Endothelial cell of umbilical vein (primary cell): ENCODE data around the gene DNAJC25. TPM values are rescaled to one million over a fixed set of nuclear protein-coding genes. Genes with fewer than 3 reads are reported as not detected.

ENCODE experiments used
- BruUV-seq: library from RNA; stranded (reverse); fragments of 400-500 nt; replicated peaks from 2 replicates; lab custom pipeline; 2021; lab: Mats Ljungman, UMichigan
- CTCF ChIA-PET: fragments of 300-600, 350-600 bp; sonication (Branson Sonifier 250); formaldehyde crosslinking; loops from one replicate; lab custom pipeline; 2021; ENCODE audit warnings: antibody characterized with exemption, inconsistent platforms; lab: Charles Lee
- POLR2A ChIA-PET: fragments of 300-600, 350-600 bp; sonication (Branson Sonifier 250); formaldehyde crosslinking; loops from one replicate; lab custom pipeline; 2021; ENCODE audit warnings: antibody characterized with exemption, inconsistent platforms; lab: Charles Lee
- DNase-seq: peaks from one replicate; pipeline ENCODE4 v3.0.0-alpha.2; 2011; ENCODE audit warnings: low read depth, low spot score
- FAIRE-seq: peaks from 2 replicates; lab custom pipeline; 2011; peaks lifted over from hg19 to GRCh38; lab: Jason Lieb, UNC
- H2AFZ ChIP-seq: 2 replicates; pipeline ENCODE4 v1.6.0; 2012; ENCODE audit warnings: low read depth, low read length, control low read depth, inconsistent platforms
- H3K27ac ChIP-seq: 2 replicates; pipeline ENCODE4 v1.5.1; 2011; ENCODE audit warnings: low read depth, mild to moderate bottlenecking, control low read depth, low read length, moderate library complexity; ENCODE audit not compliant: insufficient read depth
- H3K27me3 ChIP-seq, 2 experiments: 2 replicates each; pipeline versions ENCODE4 v1.6.0 to v1.6.1; 2011; ENCODE audit warnings: low read length in 2 of 2, mixed read lengths in 1 of 2; ENCODE audit not compliant: control insufficient read depth in 2 of 2, insufficient read depth in 2 of 2
- H3K36me3 ChIP-seq, 2 experiments: 2 replicates in 1 of 2; 3 replicates in 1 of 2; pipeline ENCODE4 v1.5.1; 2011; ENCODE audit warnings: low read length in 2 of 2, mild to moderate bottlenecking in 1 of 2, moderate library complexity in 1 of 2; ENCODE audit not compliant: control insufficient read depth in 2 of 2, insufficient read depth in 2 of 2; ENCODE audit errors: extremely low read depth in 1 of 2
- H3K4me1 ChIP-seq: 3 replicates; pipeline ENCODE4 v1.5.1; 2011; ENCODE audit warnings: mild to moderate bottlenecking, low read length; ENCODE audit not compliant: control insufficient read depth, insufficient read depth; ENCODE audit errors: extremely low read depth
- H3K4me2 ChIP-seq: 2 replicates; pipeline ENCODE4 v1.6.1; 2011; ENCODE audit warnings: low read length, control low read depth, mixed read lengths; ENCODE audit not compliant: insufficient read depth
- H3K4me3 ChIP-seq, 3 experiments: fragments of 200-600 bp in 1 of 3; sonication (generic), shearing (Covaris generic) in 1 of 3; replicated peaks in 1 of 3; 2 replicates each; pipeline ENCODE4 v1.5.1; 2011 to 2016; ENCODE audit warnings: control low read depth in 3 of 3, low read length in 3 of 3, mild to moderate bottlenecking in 2 of 3, inconsistent platforms in 1 of 3, low read depth in 1 of 3, moderate library complexity in 1 of 3; ENCODE audit not compliant: insufficient read depth in 1 of 3
- H3K79me2 ChIP-seq: 2 replicates; pipeline ENCODE4 v1.6.0; 2012; ENCODE audit warnings: low read length, inconsistent platforms; ENCODE audit not compliant: control insufficient read depth, insufficient read depth
- H3K9ac ChIP-seq: replicated peaks from 2 replicates; pipeline ENCODE3; 2011; ENCODE audit warnings: low read length, control low read depth; ENCODE audit not compliant: insufficient read depth; ENCODE audit errors: extremely low read depth
- H3K9me1 ChIP-seq: replicated peaks from 3 replicates; pipeline ENCODE4 v1.6.0; 2011; ENCODE audit warnings: mild to moderate bottlenecking, low read length; ENCODE audit not compliant: control insufficient read depth, insufficient read depth; ENCODE audit errors: extremely low read depth
- H3K9me3 ChIP-seq: replicated peaks from 2 replicates; pipeline ENCODE4 v1.5.1; 2012; ENCODE audit warnings: low read length, inconsistent platforms; ENCODE audit not compliant: control insufficient read depth, insufficient read depth
- H4K20me1 ChIP-seq: replicated peaks from 2 replicates; pipeline ENCODE3; 2011; ENCODE audit warnings: mild to moderate bottlenecking, low read length; ENCODE audit not compliant: control insufficient read depth, insufficient read depth; ENCODE audit errors: extremely low read depth
- EZH2 ChIP-seq: IDR thresholded peaks from 2 replicates; pipeline ENCODE4 v1.6.1; 2012; ENCODE audit warnings: borderline replicate concordance, low read depth, mild to moderate bottlenecking, moderate library complexity, low read length, inconsistent platforms; ENCODE audit not compliant: severe bottlenecking
- FOS ChIP-seq: IDR thresholded peaks from 2 replicates; pipeline ENCODE4 v1.6.1; 2011; ENCODE audit warnings: mild to moderate bottlenecking, low read length, moderate library complexity, borderline replicate concordance; ENCODE audit not compliant: insufficient read depth
- GATA2 ChIP-seq: IDR thresholded peaks from 2 replicates; pipeline ENCODE4 v1.7.0; 2011; ENCODE audit warnings: low read depth, mild to moderate bottlenecking, moderate library complexity, mixed read lengths, low read length; ENCODE audit not compliant: insufficient read length, insufficient read depth
- JUN ChIP-seq: IDR thresholded peaks from 2 replicates; pipeline ENCODE4 v1.6.1; 2011; ENCODE audit warnings: borderline replicate concordance, low read depth; ENCODE audit not compliant: insufficient read length, insufficient read depth
- MYC ChIP-seq: IDR thresholded peaks from one replicate; pipeline ENCODE4 v1.6.1; 2011; ENCODE audit warnings: mild to moderate bottlenecking, low read depth, low read length
- POLR2A ChIP-seq: IDR thresholded peaks from 2 replicates; pipeline ENCODE4 v1.6.1; 2012; ENCODE audit warnings: low read depth, mild to moderate bottlenecking, control low read depth, low read length
- POLR2AphosphoS5 ChIP-seq: IDR thresholded peaks from 2 replicates; pipeline ENCODE4 v1.6.1; 2012; ENCODE audit warnings: low read depth, mild to moderate bottlenecking, control low read depth, low read length, moderate library complexity; ENCODE audit not compliant: insufficient read depth
- dilution Hi-C: fragments of 300-500 bp; cut with MboI; formaldehyde crosslinking; loops from one replicate; pipeline ENCODE4 v1.15.0; 2019; ENCODE audit warnings: low sequenced_read_pairs; ENCODE audit not compliant: extremely low pct_ligation_motif_present
- intact Hi-C: fragments of 100-400 bp; cut with micrococcal nuclease; formaldehyde crosslinking; loops from one replicate; pipeline ENCODE4 v1.10.0; 2022
- polyA plus RNA-seq, 4 experiments: library from polyadenylated mRNA; depleted of rRNA in 3 of 4; stranded (reverse) in 3 of 4; unstranded in 1 of 4; fragments of >200 nt; gene quantifications; 2 replicates each; pipeline versions ENCODE4 v1.2.1 to v1.2.3, GENCODE V29; 2011 to 2012; ENCODE audit warnings: missing spikeins in 1 of 4
- total RNA-seq: library from RNA; stranded (reverse); gene quantifications from 2 replicates; pipeline ENCODE4 v1.2.3, GENCODE V29; 2021
- TF ChIP-seq, protein P1 (sequence below): IDR thresholded peaks from 2 replicates; pipeline ENCODE4 v1.6.1; 2011; ENCODE audit not compliant: insufficient read depth, insufficient read length
- TF ChIP-seq, protein P2 (sequence below), 2 donors: IDR thresholded peaks; 1 replicate in 1 of 2; 2 replicates in 1 of 2; pipeline ENCODE4 v1.5.1; 2011; ENCODE audit warnings: low read length in 2 of 2, mild to moderate bottlenecking in 2 of 2, moderate library complexity in 2 of 2, control low read depth in 1 of 2, inconsistent platforms in 1 of 2, low read depth in 1 of 2; ENCODE audit not compliant: insufficient read depth in 1 of 2; ENCODE audit errors: extremely low read depth in 1 of 2

DNAJC25 gene
- total and polyA plus RNA-seq, 2 donors (not counting 3 experiments of a cell fraction or from before 2014, with no cell fraction given) = 1.7 to 5.5 TPM

GRCh38 chr9:111657051-111657450 is 25.9 kb downstream of the DNAJC25 start:
- Histone ChIP-seq H4K20me1 (no peaks in the 10 kb centered on the region), H3K79me2 (no peaks in the 10 kb centered on the region), H3K27me3 (no peaks in the 10 kb centered on the region), H3K9me3 (no peaks in the 10 kb centered on the region), H3K27ac (no peak overlapping the region), H3K36me3 (no peaks in the 10 kb centered on the region), H3K9me1 (no peaks in the 10 kb centered on the region), H3K4me2 (no peak overlapping the region), H2AFZ (no peak overlapping the region), H3K4me3 (no peak overlapping the region), H3K4me1 (peaks cover 5% of the 10 kb centered on the region), H3K9ac (no peak overlapping the region)
- dilution Hi-C loops (no loop called here), intact Hi-C loops (no loop called here)
- FAIRE-seq (no peak), DNase-seq (no peak)
- POLR2A ChIA-PET = no interaction called here
- TF ChIP-seq POLR2A (no peak), MYC (no peak), FOS (no peak)
- TF ChIP-seq, protein P1, sequence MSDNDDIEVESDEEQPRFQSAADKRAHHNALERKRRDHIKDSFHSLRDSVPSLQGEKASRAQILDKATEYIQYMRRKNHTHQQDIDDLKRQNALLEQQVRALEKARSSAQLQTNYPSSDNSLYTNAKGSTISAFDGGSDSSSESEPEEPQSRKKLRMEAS = no peak
- no TSS peak for BruUV-seq
- CTCF ChIA-PET = interaction anchor here (1.7 kb wide), 1 partner anchor 8 kb away, joined by 4 read pairs; no protein-coding TSS in a partner anchor

- intact Hi-C loops = no loop called here
- H3K4me1 ChIP-seq = peaks cover 15% of the 10 kb centered on the region
- H3K27ac ChIP-seq = no peak overlapping the region
- H3K4me3 ChIP-seq = no peak overlapping the region
- no peak overlapping the region for H3K4me2 ChIP-seq
- no peaks in the 10 kb centered on the region for H3K9me1 ChIP-seq
- no peaks in the 10 kb centered on the region for H3K27me3 ChIP-seq
- no peaks in the 10 kb centered on the region for H3K36me3 ChIP-seq
- POLR2A ChIA-PET = no interaction called here
- DNase-seq (no peak), FAIRE-seq (no peak)
- no peak overlapping the region for H2AFZ ChIP-seq
- no TSS peak for BruUV-seq
- CTCF ChIA-PET = no interaction called here
- H4K20me1 ChIP-seq = no peaks in the 10 kb centered on the region
- H3K9me3 ChIP-seq = no peaks in the 10 kb centered on the region
- dilution Hi-C loops = no loop called here
- H3K9ac ChIP-seq = no peak overlapping the region
- no peaks in the 10 kb centered on the region for H3K79me2 ChIP-seq
- TF ChIP-seq POLR2A = no peak
- TF ChIP-seq, protein P2, sequence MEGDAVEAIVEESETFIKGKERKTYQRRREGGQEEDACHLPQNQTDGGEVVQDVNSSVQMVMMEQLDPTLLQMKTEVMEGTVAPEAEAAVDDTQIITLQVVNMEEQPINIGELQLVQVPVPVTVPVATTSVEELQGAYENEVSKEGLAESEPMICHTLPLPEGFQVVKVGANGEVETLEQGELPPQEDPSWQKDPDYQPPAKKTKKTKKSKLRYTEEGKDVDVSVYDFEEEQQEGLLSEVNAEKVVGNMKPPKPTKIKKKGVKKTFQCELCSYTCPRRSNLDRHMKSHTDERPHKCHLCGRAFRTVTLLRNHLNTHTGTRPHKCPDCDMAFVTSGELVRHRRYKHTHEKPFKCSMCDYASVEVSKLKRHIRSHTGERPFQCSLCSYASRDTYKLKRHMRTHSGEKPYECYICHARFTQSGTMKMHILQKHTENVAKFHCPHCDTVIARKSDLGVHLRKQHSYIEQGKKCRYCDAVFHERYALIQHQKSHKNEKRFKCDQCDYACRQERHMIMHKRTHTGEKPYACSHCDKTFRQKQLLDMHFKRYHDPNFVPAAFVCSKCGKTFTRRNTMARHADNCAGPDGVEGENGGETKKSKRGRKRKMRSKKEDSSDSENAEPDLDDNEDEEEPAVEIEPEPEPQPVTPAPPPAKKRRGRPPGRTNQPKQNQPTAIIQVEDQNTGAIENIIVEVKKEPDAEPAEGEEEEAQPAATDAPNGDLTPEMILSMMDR (IDR thresholded peaks at IDR 0.05; ENCODE audit: extremely low read depth in 1 of 2, insufficient read depth in 1 of 2, low read depth in 1 of 2, low read length in 2 of 2) = no peak
- TF ChIP-seq EZH2 = no peak
- no peak for TF ChIP-seq JUN
- no peak for TF ChIP-seq POLR2AphosphoS5
- TF ChIP-seq MYC = no peak
- no peak for TF ChIP-seq GATA2
- TF ChIP-seq, protein P1 = no peak
- TF ChIP-seq FOS = no peak
Measured at GRCh38 chr9:111658943-111659342, 27.8 kb downstream of the DNAJC25 start.
